HEK293 (cell line): ENCODE results near the gene ZNF792.

Source experiments
- CTCF ChIA-PET: fragments of 350-600 bp; formaldehyde crosslinking; extraction: SDS; loops from one replicate; lab custom pipeline; 2021; ENCODE audit warnings: antibody characterized with exemption; lab: Yijun Ruan, JAX
- POLR2A ChIA-PET: fragments of 300-600 bp; formaldehyde crosslinking; extraction: SDS; loops from one replicate; lab custom pipeline; 2020; ENCODE audit warnings: antibody characterized with exemption, inconsistent platforms; lab: Yijun Ruan, JAX
- H3K27ac ChIP-seq: fragments of 200-500 bp; sonication (Bioruptor generic); 2 replicates; pipeline ENCODE4 v1.5.1; 2014; ENCODE audit warnings: low read depth, low read length, control low read depth, inconsistent platforms; ENCODE audit errors: extremely low read depth
- H3K36me3 ChIP-seq, 2 experiments: fragments of 200-500 bp in 1 of 2; sonication (Bioruptor generic) in 1 of 2; 1 replicate in 1 of 2; 2 replicates in 1 of 2; pipeline ENCODE4 v1.5.1; 2014 to 2017; ENCODE audit warnings: inconsistent platforms in 2 of 2, low read length in 2 of 2; ENCODE audit not compliant: control insufficient read depth in 2 of 2, insufficient read depth in 1 of 2
- H3K4me1 ChIP-seq: fragments of 200-500 bp; sonication (Bioruptor generic); 2 replicates; pipeline ENCODE4 v1.5.1; 2014; ENCODE audit warnings: mild to moderate bottlenecking, low read length, inconsistent platforms; ENCODE audit not compliant: control insufficient read depth, insufficient read depth
- H3K4me3 ChIP-seq: 2 replicates; pipeline ENCODE4 v1.5.1; 2011; ENCODE audit warnings: low read depth, mild to moderate bottlenecking, control low read depth, low read length, moderate library complexity
- H3K9me3 ChIP-seq: fragments of 200-500 bp; sonication (Bioruptor generic); 2 replicates; pipeline ENCODE4 v1.5.1; 2014; ENCODE audit warnings: low read depth, low read length, inconsistent platforms; ENCODE audit not compliant: control insufficient read depth, insufficient read depth
- BCL11B ChIP-seq: fragments of 450-650 bp; formaldehyde crosslinking; IDR thresholded peaks from 2 replicates; pipeline ENCODE4 v1.5.1; 2016; ENCODE audit warnings: low read depth, missing biosample characterization, missing genetic modification characterization
- SETDB1 ChIP-seq: IDR thresholded peaks from one replicate; pipeline ENCODE4 v1.6.1; 2017; ENCODE audit warnings: mild to moderate bottlenecking, low read length, moderate library complexity, mixed read lengths; ENCODE audit not compliant: insufficient read length
- ZNF132 ChIP-seq: fragments of 450-650 bp; formaldehyde crosslinking; IDR thresholded peaks from 2 replicates; pipeline ENCODE4 v1.5.1; 2017; ENCODE audit warnings: missing biosample characterization, missing genetic modification characterization, borderline replicate concordance
- ZNF350 ChIP-seq: fragments of 450-650 bp; formaldehyde crosslinking; IDR thresholded peaks from 2 replicates; pipeline ENCODE4 v1.5.0; 2017; ENCODE audit warnings: missing biosample characterization, mild to moderate bottlenecking, missing genetic modification characterization
- ZNF354C ChIP-seq: fragments of 450-650 bp; formaldehyde crosslinking; IDR thresholded peaks from 2 replicates; pipeline ENCODE4 v1.5.1; 2016; ENCODE audit warnings: missing biosample characterization, missing genetic modification characterization, low read depth, borderline replicate concordance
- ZNF366 ChIP-seq: fragments of 450-650 bp; formaldehyde crosslinking; conservative IDR thresholded peaks from 2 replicates; pipeline ENCODE4 v1.5.1; 2016; ENCODE audit warnings: missing biosample characterization, missing genetic modification characterization
- ZNF426 ChIP-seq: fragments of 450-650 bp; formaldehyde crosslinking; IDR thresholded peaks from 2 replicates; pipeline ENCODE4 v1.5.1; 2017; ENCODE audit warnings: missing biosample characterization, missing genetic modification characterization, mild to moderate bottlenecking, inconsistent platforms, moderate library complexity
- ZNF544 ChIP-seq: fragments of 450-650 bp; formaldehyde crosslinking; IDR thresholded peaks from 2 replicates; pipeline ENCODE4 v1.5.0; 2017; ENCODE audit warnings: missing biosample characterization, missing genetic modification characterization
- ZNF623 ChIP-seq: fragments of 450-650 bp; formaldehyde crosslinking; IDR thresholded peaks from 2 replicates; pipeline ENCODE4 v1.5.1; 2016; ENCODE audit warnings: missing biosample characterization, missing genetic modification characterization
- TF ChIP-seq, protein P1 (sequence below): fragments of 450-650 bp; formaldehyde crosslinking; IDR thresholded peaks from 2 replicates; pipeline ENCODE4 v1.5.1; 2016; ENCODE audit warnings: missing biosample characterization, missing genetic modification characterization
- TF ChIP-seq, protein P2 (sequence below): fragments of 450-650 bp; formaldehyde crosslinking; IDR thresholded peaks from 2 replicates; pipeline ENCODE4 v1.5.1; 2016; ENCODE audit warnings: missing biosample characterization, missing genetic modification characterization
- TF ChIP-seq, protein P3 (sequence below): fragments of 450-650 bp; formaldehyde crosslinking; IDR thresholded peaks from 2 replicates; pipeline ENCODE4 v1.5.1; 2016; ENCODE audit warnings: missing biosample characterization, missing genetic modification characterization
- TF ChIP-seq, protein P4 (sequence below): fragments of 450-650 bp; formaldehyde crosslinking; IDR thresholded peaks from 2 replicates; pipeline ENCODE4 v1.5.1; 2016; ENCODE audit warnings: missing biosample characterization, missing genetic modification characterization
- TF ChIP-seq, protein P5 (sequence below): fragments of 450-650 bp; formaldehyde crosslinking; IDR thresholded peaks from 2 replicates; pipeline ENCODE4 v1.5.1; 2016; ENCODE audit warnings: missing biosample characterization, missing genetic modification characterization
- TF ChIP-seq, protein P6 (sequence below): fragments of 450-650 bp; formaldehyde crosslinking; IDR thresholded peaks from 2 replicates; pipeline ENCODE4 v1.5.1; 2016; ENCODE audit warnings: missing biosample characterization, missing genetic modification characterization
- TF ChIP-seq, protein P7 (sequence below): fragments of 450-650 bp; formaldehyde crosslinking; conservative IDR thresholded peaks from 2 replicates; pipeline ENCODE4 v1.5.1; 2016; ENCODE audit warnings: low read depth, missing biosample characterization, missing genetic modification characterization

The ZNF792 gene

DNA sequence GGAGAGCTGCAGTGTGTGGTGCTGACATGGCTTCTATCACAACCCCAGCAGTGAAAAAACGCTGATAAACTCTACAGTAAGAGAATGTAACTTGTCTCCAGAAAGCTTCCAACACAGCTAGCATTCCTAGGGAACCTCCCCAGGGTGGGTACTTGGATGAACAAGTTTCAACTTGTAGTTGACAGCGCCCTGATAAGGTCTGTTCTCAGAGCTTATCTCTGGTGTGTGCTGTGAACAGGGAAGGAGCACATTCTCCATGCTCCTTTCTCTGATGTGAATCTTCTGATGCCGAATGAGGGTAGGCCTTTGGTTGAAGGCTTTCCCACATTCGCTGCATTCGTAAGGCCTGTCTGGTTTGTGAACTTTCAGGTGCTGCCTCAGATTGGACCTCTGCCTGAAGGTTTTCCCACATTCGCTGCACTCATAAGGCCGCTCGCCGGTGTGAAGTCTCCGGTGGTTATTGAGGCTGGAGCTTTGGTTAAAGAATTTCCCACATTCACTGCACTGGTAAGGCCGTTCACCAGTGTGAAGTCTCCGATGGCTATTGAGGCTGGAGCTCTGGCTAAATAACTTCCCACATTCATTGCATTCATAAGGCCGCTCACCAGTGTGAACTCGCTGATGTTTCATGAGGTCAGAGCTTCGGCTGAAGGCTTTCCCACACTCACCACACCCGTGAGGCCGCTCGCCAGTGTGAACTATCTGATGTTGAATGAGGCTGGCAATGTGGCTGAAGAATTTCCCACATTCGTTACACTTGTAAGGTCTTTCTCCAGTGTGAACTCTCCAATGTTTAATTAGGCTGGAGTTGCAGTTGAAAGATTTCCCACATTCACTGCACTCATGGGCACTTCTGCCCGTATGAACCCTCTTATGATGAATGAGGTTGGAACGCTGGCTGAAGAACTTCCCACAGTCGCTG lies 5.9 kb downstream of the ZNF792 start (continued):
- TF ChIP-seq, protein P1, sequence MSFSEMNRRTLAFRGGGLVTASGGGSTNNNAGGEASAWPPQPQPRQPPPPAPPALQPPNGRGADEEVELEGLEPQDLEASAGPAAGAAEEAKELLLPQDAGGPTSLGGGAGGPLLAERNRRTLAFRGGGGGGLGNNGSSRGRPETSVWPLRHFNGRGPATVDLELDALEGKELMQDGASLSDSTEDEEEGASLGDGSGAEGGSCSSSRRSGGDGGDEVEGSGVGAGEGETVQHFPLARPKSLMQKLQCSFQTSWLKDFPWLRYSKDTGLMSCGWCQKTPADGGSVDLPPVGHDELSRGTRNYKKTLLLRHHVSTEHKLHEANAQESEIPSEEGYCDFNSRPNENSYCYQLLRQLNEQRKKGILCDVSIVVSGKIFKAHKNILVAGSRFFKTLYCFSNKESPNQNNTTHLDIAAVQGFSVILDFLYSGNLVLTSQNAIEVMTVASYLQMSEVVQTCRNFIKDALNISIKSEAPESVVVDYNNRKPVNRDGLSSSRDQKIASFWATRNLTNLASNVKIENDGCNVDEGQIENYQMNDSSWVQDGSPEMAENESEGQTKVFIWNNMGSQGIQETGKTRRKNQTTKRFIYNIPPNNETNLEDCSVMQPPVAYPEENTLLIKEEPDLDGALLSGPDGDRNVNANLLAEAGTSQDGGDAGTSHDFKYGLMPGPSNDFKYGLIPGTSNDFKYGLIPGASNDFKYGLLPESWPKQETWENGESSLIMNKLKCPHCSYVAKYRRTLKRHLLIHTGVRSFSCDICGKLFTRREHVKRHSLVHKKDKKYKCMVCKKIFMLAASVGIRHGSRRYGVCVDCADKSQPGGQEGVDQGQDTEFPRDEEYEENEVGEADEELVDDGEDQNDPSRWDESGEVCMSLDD, result no peak
- TF ChIP-seq ZNF426 (tag by site-specific recombination), result no peak
- TF ChIP-seq, all 188 proteins: peak for 5

DNA sequence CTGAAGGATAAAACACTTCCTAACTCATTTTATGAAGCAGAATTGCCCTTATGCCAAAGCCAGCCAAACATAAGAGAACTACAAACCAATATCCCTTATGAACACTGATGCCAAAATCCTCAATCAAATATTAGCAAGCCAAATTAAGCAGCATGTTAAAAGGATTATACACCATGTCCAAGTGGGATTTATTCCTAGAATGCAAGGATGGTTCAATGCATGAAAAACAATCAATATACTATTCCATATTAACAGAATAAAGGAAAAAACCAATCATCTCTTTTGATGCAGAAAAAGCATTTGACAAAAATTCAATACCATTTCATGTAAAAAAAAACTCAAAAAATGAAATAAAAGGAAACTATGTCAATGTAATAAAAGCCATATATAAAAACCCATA lies 10.9 kb downstream of the ZNF792 start:
- Histone ChIP-seq H3K4me1 (no peaks in the 10 kb centered on the region), H3K36me3 (peaks cover 22 to 26% of the 10 kb centered on the region in 2 experiments), H3K9me3 (peaks cover 44% of the 10 kb centered on the region), H3K4me3 (no peak overlapping the region), H3K27ac (no peak overlapping the region)
- POLR2A ChIA-PET, result no interaction called here
- TF ChIP-seq, protein P2, sequence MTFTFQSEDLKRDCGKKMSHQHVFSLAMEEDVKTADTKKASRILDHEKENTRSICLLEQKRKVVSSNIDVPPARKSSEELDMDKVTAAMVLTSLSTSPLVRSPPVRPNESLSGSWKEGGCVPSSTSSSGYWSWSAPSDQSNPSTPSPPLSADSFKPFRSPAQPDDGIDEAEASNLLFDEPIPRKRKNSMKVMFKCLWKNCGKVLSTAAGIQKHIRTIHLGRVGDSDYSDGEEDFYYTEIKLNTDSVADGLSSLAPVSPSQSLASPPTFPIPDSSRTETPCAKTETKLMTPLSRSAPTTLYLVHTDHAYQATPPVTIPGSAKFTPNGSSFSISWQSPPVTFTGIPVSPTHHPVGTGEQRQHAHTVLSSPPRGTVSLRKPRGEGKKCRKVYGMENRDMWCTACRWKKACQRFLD, result no peak
- TF ChIP-seq ZNF366 (no peak), ZNF350 (tag by site-specific recombination) (0 out of 2 replicates have a peak, but pooled peaks have one; percentile 32), SETDB1 (peak; percentile 56), ZNF623 (no peak), BCL11B (no peak), ZNF544 (tag by site-specific recombination) (no peak), ZNF354C (no peak), ZNF132 (tag by site-specific recombination) (no peak)
- TF ChIP-seq, protein P3, sequence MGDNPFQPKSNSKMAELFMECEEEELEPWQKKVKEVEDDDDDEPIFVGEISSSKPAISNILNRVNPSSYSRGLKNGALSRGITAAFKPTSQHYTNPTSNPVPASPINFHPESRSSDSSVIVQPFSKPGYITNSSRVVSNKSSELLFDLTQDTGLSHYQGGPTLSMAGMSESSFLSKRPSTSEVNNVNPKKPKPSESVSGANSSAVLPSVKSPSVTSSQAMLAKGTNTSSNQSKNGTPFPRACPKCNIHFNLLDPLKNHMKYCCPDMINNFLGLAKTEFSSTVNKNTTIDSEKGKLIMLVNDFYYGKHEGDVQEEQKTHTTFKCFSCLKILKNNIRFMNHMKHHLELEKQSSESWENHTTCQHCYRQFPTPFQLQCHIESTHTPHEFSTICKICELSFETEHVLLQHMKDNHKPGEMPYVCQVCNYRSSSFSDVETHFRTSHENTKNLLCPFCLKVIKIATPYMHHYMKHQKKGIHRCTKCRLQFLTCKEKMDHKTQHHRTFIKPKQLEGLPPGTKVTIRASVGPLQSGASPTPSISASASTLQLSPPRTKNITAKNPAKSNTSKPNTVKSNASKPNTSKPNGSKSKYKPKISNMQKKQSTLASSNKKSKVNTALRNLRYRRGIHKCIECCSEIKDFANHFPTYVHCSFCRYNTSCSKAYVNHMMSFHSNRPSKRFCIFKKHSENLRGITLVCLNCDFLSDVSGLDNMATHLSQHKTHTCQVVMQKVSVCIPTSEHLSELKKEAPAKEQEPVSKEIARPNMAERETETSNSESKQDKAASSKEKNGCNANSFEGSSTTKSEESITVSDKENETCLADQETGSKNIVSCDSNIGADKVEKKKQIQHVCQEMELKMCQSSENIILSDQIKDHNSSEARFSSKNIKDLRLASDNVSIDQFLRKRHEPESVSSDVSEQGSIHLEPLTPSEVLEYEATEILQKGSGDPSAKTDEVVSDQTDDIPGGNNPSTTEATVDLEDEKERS, result 0 out of 2 replicates have a peak, but pooled peaks have one; percentile 38
- TF ChIP-seq, protein P4, sequence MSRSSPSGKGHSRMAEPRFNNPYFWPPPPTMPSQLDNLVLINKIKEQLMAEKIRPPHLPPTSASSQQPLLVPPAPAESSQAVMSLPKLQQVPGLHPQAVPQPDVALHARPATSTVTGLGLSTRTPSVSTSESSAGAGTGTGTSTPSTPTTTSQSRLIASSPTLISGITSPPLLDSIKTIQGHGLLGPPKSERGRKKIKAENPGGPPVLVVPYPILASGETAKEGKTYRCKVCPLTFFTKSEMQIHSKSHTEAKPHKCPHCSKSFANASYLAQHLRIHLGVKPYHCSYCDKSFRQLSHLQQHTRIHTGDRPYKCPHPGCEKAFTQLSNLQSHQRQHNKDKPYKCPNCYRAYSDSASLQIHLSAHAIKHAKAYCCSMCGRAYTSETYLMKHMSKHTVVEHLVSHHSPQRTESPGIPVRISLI (tag by site-specific recombination), result no peak
- TF ChIP-seq, protein P5, sequence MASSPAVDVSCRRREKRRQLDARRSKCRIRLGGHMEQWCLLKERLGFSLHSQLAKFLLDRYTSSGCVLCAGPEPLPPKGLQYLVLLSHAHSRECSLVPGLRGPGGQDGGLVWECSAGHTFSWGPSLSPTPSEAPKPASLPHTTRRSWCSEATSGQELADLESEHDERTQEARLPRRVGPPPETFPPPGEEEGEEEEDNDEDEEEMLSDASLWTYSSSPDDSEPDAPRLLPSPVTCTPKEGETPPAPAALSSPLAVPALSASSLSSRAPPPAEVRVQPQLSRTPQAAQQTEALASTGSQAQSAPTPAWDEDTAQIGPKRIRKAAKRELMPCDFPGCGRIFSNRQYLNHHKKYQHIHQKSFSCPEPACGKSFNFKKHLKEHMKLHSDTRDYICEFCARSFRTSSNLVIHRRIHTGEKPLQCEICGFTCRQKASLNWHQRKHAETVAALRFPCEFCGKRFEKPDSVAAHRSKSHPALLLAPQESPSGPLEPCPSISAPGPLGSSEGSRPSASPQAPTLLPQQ (tag by site-specific recombination), result no peak
- TF ChIP-seq, protein P6, sequence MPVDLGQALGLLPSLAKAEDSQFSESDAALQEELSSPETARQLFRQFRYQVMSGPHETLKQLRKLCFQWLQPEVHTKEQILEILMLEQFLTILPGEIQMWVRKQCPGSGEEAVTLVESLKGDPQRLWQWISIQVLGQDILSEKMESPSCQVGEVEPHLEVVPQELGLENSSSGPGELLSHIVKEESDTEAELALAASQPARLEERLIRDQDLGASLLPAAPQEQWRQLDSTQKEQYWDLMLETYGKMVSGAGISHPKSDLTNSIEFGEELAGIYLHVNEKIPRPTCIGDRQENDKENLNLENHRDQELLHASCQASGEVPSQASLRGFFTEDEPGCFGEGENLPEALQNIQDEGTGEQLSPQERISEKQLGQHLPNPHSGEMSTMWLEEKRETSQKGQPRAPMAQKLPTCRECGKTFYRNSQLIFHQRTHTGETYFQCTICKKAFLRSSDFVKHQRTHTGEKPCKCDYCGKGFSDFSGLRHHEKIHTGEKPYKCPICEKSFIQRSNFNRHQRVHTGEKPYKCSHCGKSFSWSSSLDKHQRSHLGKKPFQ, result no peak
- TF ChIP-seq, protein P7, sequence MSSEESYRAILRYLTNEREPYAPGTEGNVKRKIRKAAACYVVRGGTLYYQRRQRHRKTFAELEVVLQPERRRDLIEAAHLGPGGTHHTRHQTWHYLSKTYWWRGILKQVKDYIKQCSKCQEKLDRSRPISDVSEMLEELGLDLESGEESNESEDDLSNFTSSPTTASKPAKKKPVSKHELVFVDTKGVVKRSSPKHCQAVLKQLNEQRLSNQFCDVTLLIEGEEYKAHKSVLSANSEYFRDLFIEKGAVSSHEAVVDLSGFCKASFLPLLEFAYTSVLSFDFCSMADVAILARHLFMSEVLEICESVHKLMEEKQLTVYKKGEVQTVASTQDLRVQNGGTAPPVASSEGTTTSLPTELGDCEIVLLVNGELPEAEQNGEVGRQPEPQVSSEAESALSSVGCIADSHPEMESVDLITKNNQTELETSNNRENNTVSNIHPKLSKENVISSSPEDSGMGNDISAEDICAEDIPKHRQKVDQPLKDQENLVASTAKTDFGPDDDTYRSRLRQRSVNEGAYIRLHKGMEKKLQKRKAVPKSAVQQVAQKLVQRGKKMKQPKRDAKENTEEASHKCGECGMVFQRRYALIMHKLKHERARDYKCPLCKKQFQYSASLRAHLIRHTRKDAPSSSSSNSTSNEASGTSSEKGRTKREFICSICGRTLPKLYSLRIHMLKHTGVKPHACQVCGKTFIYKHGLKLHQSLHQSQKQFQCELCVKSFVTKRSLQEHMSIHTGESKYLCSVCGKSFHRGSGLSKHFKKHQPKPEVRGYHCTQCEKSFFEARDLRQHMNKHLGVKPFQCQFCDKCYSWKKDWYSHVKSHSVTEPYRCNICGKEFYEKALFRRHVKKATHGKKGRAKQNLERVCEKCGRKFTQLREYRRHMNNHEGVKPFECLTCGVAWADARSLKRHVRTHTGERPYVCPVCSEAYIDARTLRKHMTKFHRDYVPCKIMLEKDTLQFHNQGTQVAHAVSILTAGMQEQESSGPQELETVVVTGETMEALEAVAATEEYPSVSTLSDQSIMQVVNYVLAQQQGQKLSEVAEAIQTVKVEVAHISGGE (tag by site-specific recombination), result no peak
- CTCF ChIA-PET, result interaction anchor here (0.7 to 1.4 kb wide), 2 partner anchors 20 to 282 kb away, joined by 3 to 5 read pairs; no protein-coding TSS in a partner anchor
